ENCODE results near the gene ALOX5. TPM values are rescaled to one million over a fixed set of nuclear protein-coding genes. Genes with fewer than 3 reads are reported as not detected.
A peak's percentile ranks its signal among the peaks of the same experiment; 100 is the strongest.

The ALOX5 gene
- total RNA-seq, 1 donor from 2014 or later = 4.1 TPM

DNA sequence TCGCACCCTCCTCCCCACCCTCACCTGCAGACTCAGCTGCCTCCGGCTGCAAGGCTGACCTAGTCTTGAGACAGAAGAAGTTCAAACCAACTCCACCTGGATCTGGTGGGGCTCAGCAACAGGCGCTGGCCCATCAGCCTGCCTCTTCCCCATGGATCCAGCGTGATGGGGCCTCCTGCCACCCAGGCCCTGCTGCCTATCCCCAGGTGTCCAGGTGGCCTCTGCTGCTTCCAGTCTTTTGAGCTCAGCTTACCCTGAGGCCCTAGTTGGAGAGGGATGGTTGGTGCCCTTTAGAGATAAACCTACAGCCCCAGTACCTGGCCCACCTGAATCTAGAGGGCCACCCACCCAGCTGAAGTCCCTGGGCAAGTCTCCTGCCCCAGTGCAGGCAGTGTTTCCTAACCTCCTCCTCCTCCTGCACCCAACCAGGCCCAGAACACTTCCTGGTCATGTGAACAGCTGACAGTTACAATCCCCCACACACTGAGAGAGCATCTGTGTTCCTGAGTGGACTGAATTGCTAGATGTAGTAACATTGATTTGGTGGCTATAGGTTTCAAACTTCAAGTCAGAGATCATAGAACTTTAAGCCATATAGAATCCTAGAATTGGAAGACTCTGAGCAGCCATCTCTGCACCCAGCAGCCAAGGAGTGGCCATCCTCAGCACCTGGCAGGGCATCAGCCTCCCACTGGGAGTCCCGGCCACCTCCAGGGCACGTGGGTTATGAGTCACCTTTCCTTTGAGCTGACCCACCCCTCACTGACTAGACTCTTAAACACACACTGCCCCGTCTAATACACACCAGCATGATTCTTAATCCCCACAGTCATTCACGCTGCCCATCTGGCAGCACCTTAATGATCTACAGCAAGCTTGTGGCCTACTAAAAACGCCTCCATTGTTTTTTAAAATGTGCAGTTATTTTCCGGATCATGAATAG lies 51.9 kb downstream of the ALOX5 start:
- ATAC-seq = peak; percentile 75

DNA sequence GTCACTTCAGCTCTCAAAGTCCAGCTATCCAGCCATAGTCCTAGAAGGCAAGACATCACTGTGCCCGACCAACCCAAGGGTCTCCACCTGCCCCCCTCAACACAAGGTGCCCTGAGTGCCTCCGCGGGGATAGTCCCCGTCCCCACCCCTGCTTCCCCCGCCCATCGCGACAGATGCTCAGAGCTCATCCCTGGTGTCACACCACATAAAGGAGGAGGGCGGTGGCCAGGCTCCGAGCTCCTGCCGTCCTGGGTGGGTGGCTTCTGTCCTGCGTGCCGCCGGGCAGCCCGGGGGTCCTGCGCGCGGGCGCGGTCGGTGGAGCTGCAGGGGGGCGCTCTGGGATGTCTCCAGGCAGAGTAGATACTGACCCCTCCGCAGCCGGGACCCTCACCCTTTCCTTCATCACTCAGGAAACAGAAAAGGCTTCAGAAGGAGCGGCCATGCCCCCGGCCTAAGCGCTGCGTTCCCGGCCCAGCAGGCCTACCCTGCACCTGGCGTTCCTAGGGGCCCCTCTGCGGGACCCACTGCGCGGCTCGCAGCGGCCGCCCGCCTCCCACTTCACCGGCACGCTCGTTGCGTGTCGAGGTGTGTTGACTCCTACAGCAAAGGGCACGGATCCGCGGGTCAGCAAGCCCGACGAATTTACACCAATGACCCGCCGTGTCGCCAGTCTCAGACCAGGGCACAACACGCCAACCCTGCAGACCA lies 53.4 kb downstream of the ALOX5 start:
- no peak for ATAC-seq

DNA sequence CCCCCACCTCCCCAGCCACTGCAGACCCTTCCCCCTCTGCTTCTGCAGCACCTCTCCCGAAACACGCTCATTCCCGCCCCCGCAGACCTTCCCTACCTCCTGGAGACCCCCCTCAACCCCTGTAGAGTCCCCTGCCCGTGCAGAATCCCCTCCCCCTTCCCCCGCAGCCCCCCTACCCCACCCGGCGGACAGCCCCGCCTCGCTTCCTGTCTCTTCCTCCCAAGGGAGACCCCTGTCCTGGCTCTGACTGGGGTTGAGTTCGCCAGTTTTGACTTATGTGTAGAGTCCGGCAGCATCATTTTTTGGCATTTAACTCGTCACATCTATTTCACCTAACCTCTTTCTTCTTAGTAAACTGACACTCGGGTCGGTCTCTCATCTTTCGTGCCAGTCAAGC lies 54.0 kb downstream of the ALOX5 start:
- ATAC-seq = no peak

DNA sequence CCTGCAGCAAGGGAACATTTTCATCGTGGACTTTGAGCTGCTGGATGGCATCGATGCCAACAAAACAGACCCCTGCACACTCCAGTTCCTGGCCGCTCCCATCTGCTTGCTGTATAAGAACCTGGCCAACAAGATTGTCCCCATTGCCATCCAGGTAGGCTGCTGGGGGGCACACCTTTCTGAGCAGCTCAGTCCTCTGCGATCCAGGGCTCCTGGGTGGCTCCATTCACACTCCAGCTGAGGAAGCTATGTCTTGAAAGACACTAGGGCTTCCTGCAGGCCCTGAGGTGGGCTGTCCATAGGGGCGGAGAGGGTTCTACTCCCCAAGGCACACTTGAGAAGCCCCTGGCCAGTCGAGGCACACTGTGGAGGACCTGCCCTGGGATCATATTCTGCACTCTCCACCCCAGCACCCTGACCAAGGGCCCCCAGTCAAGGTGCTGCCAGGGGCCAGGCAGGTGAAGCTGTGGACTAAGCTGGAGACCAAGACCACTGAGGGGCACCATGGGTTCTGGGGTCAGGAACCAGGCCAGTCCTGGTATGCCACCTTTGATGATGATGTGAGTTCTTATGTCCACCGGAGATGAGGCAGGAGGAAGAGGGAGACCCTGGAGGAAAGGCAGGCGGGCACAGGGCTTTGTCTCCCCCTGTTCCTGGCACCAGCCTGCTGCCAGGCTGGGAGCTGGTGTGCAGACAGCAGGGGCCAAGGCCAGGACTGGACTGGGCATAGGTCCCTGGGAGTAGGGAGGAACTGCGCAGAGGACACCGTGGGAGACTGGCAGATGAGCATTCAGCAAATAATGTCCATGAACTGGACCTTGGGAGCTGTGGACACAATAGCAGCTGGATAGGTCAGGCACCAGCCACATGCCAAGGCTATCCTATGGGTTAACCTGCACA lies 54.8 kb downstream of the ALOX5 start:
- no peak for ATAC-seq

DNA sequence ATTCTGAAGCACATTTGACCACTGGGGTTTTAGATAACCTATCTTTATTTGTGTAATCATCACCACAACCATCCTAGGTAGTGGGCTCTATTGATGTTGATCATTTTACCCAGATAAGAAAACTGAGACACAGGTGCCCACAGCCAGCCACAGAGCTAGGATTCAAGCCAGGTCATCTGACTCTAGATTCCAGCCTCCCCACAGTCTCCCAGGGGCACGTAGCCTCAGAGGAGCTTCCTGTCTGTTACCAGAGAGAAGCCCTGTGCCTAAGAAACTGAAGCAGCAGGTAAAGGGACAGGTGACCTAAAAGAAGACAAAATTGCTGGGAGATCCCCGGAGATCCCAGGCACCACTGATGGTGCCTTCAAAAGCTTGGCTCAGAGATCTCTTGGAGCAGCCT lies 55.8 kb downstream of the ALOX5 start:
- ATAC-seq = no peak

DNA sequence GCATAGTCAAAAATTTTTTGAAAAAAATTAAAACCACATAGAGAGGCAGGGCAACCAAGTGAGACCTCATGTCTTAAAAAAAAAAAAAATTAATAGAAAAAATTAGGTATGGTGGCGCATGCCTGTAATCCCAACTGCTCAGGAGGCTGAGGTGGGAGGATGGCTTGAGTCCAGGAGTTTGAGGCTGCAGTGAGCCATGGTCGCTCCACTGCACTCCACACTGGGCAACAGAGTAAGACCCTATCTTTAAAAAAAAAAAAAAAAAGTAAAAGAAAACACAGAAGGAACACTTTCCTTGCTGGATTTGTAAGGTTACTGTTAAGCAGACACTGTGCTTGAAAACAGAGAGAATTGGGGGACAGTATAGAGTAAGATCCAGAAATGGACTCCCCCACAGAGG lies 58.1 kb downstream of the ALOX5 start:
- no peak for ATAC-seq

DNA sequence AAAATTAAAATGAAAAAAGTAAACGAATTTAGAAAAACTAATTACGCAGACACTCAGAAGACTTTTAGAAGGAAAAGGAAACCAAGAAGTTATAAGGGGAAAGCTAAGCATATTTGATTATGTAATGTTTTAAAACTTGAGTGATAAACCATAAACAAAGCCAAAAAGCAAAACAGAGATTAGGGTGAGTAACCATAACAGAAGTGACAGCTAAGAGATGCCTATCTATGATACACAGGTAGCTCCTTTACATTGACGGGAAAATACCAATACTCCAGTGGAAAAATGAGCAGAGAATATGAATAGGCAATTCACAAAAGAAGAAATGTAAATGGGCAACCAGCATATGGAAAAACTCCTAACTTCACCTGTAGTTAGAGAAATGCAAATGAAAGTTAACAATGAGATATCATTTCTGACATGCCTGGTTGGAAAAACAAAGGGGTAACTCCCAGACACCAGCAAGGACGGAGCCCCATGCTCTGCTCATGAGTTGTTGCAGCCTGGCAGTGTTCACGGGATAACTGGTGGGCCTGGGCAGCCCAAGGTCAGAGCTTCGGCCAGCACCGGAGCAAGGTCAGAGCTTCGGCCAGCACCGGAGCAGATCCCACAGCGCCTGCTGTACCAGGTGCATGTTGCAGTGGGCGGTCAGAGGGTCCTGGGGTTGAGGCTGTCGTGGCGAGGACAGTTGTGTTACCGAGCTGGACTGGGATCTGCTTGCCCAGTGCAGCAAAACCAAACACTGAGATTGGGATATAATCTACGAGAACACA lies 58.9 kb downstream of the ALOX5 start:
- ATAC-seq = no peak

DNA sequence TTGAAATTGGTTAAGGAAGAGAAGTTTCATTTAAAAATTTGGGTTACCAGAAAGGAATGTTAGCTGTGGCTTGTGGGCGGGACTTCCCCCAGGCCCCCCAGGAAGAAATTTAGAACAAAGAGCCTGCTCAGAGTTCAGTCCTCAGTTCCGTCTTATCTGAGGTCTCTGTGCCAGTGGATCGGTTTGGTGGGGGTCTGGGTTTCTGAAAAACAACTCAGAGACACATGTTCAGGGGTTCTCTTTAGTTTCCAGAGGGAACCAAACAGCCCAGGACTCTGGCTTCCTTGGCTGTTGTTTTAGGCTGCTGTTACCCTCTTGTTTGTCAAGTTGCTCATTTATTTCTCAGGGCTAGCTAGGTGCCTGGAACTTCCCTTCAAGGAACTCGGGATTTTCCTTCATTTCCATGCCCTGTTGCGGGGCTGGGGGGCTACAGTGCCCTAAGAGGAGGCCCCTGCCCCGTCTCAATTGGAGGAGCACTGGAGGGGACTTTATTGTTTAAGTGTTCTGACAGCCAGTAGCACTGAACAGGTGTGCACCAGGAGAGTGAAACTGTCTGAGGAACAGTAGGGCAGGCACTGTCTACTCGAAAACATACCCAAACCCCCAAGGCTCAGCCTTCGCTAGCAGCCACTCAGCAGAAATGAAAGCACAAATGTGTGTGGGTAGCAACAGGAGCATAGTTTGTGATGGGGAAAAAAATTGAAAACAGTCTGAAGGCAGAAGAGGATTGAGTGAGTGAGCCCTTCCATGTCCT lies 59.9 kb downstream of the ALOX5 start:
- ATAC-seq = no peak

DNA sequence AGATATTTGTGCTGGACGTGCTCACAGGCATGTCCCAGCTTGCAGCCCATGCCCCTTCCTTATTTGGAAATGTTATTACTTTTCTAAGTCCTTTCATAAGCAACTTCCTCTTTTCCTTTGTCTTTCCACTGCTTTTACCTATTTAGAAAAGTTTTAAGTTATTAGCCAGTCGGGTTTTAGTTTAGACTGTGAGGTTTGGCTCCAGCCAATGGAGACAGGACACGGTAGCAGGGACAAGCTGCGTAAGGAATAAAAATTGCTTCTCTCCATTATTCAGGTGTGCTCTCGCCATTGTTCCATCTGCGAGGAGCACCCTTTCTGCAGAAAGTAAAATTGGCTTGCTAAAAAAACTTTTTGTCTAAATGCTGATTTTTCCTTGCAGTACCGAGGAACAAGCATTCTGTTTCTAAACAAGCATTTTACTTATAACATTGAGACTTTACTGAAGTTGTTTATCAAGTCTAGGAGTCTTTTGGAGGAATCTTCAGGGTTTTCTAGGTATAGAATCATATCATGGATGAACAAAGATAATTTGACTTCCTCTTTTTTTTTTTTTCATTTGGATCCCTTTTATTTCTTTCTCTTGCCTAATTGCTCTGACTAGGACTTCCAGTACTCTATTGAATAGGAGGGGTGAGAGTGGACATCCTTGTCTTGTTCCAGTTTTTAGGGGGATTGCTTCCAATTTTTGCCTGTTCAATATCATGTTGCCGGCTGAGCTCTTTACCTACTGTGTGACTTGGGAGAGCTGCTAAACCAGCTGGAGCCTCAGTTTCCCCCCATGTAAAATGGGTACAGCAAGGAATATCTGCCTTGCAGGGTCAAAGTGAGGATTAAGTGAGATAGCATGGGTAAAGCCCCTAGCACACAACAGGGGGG lies 63.8 kb downstream of the ALOX5 start:
- ATAC-seq = no peak

DNA sequence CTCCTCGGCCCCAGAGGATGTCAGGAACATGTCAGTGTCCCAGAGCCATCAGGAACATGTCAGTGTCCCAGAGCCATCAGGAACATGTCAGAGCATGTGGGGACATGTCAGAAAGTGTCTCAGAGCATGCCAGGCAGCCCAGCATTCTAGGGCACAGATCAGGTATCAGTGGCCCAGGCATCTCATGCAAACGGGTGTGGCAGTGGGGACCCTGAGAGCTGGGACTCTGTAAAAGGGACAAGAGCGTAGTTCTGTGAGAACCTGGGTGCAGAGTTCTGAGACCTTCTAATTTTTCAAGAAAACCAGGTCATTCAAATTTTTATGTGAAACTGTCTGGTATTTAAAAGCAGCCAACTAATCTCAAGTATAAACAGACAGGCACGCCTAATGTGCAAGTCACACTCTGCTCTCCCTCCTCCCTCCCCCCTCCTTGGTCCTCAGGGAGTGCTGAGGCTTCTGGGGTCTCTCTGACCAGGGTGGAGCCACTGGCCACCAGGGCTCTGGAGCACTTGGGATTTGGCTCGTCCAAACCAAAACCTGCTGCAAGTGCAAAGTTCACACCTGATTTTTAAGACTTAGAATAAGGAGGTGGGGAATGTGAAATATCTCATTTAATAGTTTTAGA lies 64.6 kb downstream of the ALOX5 start:
- no peak for ATAC-seq

DNA sequence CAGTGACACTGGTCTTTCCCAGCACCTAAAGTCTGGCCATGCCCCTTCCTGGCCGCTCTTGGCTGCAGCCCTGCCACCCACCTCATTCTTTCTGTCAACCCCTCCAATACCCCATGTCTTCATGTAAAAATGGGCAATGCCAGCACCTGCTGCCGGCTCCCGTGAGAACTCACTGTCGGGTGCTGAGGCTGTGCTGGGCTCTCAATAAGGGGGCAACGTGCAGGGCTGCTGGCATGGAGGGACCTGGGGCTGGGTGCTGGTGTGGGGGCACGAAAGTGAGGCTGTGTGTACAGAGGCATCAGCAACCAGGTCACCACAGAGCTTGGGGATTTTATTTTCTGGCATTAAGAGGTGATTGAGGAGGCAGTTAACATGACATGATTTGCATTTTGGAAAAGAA lies 65.3 kb downstream of the ALOX5 start:
- ATAC-seq = no peak

DNA sequence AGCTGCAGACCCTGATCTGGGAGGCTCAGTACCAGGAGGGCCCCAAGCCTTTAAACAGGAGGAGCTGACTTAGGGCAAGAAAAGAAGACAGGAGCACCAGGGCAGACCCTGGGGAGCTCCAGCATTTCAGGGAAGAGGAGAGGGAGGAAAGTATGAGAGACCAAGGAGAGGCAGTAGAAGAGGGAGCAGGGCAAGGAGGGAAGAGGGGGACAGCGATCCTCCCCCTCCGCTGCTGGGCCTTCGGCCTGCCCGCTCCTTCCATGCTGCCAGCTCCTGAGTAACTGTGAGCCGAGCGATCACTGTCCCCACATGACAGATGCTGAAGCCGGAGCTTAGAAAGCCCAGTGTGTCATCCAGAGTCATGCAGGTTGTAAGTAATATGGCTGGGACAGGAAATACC lies 65.9 kb downstream of the ALOX5 start:
- no peak for ATAC-seq

DNA sequence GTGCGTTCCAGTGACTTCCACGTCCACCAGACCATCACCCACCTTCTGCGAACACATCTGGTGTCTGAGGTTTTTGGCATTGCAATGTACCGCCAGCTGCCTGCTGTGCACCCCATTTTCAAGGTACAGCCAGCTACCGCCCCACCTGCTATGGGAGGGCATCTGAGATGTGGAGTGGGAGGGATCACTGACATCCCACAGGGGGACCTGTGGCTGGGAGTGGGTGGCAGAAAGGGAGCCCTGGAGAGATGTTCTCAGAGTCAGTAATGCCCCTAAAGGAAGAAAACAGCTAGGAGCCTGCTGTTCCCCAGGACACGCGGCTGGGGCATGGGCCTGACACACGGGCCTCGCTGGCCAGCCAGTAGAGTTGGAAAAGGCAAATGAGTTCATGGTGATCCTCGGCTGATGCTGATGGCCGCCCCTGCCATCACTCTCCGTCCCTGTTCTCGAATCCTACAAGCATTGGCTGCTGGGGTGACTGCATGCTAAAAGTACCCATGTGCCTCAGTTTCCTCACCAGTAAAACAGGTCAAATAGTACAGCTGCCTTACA lies 66.6 kb downstream of the ALOX5 start:
- no peak for ATAC-seq

DNA sequence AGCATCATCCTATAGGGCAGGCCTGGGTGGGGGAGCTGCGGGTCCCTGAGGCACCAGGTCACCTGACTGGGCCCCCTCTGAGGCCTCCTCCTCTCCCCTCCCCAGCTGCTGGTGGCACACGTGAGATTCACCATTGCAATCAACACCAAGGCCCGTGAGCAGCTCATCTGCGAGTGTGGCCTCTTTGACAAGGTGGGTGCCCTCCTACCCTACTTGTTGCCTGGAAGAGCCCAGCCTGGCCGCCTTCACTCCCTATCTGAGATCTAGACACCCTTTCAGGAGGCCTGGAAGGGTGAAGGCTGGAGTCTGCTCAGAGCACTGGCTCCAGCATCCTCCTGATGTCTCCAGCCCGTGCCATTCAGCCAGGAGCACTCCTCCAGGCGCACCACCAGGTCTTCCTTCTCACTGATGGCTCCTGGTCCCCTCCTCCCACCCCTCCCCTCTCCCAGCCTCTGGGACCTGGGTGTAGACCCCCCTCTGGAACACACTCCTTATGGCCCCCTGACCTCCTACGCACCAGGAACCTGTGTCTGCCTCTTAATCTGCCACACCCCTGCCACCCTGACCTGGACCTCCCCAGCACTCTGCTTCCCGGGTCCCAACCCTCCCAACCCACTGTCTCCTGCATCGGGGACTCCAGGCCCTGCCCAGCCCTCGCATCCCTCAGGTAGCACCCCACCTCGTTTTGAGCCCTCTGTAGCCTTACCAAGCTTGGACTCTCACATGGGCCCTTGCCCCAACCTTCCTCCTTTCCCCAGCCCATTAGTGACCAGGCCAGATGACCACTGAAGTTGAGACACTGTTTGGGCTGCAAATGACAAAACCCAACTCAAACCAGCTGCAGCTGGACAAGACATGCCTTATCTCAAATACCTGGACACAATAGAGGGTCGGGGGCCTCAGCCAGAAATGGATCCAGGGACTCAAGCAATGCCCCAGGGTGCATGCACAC lies 67.5 kb downstream of the ALOX5 start:
- ATAC-seq = no peak

DNA sequence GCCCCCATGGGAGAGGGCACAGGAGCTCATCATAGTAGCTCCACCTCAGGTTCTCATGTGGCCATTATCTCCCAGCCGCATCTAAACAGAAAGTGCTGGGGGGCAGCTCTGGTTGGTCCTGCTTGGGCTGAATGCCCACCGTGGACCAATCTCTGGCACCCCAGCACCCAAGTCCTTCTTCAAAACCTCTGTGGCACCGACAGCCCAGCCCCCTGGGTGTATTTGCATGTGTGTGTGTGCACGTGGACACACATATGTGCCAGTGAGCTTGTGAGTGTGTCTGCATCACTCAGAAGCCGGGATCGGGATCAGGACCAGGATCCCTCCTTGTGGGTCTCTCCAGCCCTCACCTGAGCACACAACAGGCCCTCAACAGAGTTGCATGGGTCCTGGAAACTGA lies 68.2 kb downstream of the ALOX5 start:
- ATAC-seq = no peak

DNA sequence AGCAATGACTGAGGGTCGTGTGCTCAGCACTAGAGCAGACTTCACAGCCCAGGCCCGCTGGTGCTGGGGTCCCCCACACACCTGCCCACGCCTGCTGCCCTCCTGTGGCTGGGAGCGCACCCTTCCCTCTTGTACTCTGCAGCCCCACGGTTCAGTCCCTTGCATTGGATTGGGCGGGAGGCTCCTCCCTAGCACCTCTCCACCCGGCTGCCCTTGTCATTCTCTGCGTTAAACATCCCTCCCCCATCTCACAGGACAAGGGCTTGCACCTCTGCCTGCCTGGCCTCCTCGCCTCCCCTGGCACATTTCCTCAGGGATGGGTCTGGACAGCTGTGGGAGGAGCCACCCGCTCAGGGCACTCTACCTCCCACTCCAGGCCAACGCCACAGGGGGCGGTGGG lies 68.6 kb downstream of the ALOX5 start:
- peak; percentile 5 for ATAC-seq

DNA sequence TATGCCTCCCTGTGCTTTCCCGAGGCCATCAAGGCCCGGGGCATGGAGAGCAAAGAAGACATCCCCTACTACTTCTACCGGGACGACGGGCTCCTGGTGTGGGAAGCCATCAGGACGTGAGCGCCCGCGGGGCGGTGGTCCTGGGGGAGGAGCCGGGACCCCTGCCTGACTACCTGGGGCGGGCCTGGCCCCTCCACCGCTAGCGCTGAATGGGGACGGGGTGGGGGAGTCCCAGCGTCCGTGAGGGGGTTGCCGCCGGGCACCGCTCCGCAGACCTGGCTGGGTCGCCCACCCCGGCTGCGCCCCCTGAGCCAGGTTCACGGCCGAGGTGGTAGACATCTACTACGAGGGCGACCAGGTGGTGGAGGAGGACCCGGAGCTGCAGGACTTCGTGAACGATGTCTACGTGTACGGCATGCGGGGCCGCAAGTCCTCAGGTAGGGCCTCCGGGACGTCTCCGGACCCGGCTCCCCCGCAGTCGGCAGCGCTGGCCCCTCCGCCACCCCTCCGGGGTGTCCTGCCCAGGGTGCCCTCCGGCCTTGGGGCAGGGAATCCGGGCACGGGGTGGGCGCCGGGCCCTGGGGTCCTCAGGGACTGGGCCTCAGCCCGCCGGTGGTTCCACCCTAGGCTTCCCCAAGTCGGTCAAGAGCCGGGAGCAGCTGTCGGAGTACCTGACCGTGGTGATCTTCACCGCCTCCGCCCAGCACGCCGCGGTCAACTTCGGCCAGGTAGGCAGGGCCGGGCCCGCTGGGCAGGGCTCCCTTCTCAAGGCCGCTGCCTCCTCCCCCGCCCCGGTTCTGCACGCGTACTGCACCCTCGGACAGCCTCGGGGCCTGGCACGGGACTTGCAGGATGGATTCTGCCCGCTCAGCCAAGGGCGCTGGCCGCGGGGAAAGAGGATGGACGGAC lies 69.3 kb downstream of the ALOX5 start:
- ATAC-seq = no peak

Measured in esophagus mucosa (tissue), 1 donor.